BJ (cell line): ENCODE measurements around the gene KIF16B. TPM values are rescaled to one million over a fixed set of nuclear protein-coding genes. Genes with fewer than 3 reads are reported as not detected.

Experiments
- CTCF ChIA-PET: fragments of 350-600 bp; formaldehyde crosslinking; extraction: SDS; loops from one replicate; lab custom pipeline; 2021; ENCODE audit warnings: antibody characterized with exemption, inconsistent platforms; lab: Yijun Ruan, JAX
- POLR2A ChIA-PET: fragments of 300-600 bp; sonication (Branson Sonifier 250); formaldehyde crosslinking; extraction: SDS; loops from one replicate; lab custom pipeline; 2021; ENCODE audit warnings: antibody characterized with exemption; lab: Charles Lee
- DNase-seq: peaks from one replicate; pipeline ENCODE4 v3.0.0-alpha.2; 2011; ENCODE audit warnings: low read depth
- H3K27me3 ChIP-seq: 2 replicates; pipeline ENCODE4 v1.6.0; 2011; ENCODE audit warnings: low read length; ENCODE audit not compliant: control insufficient read depth, insufficient read depth
- H3K36me3 ChIP-seq: 2 replicates; pipeline ENCODE4 v1.5.1; 2011; ENCODE audit warnings: low read length; ENCODE audit not compliant: control insufficient read depth, insufficient read depth
- H3K4me3 ChIP-seq: 2 replicates; pipeline ENCODE4 v1.5.1; 2011; ENCODE audit warnings: low read depth, mild to moderate bottlenecking, control low read depth, low read length
- CTCF ChIP-seq: IDR thresholded peaks from 2 replicates; pipeline ENCODE4 v1.5.1; 2011; ENCODE audit warnings: low read depth, mild to moderate bottlenecking, control low read depth, inconsistent platforms, low read length, moderate library complexity; ENCODE audit not compliant: insufficient read depth
- polyA plus RNA-seq: library from polyadenylated mRNA; depleted of rRNA; stranded (reverse); fragments of >200 nt; gene quantifications from 2 replicates; pipeline ENCODE4 v1.2.3, GENCODE V29; 2011

The KIF16B gene
- polyA plus RNA-seq, 1 experiment = 3.2 TPM

- Histone ChIP-seq H3K27me3 (no peaks in the 10 kb centered on the region), H3K4me3 (no peak overlapping the region), H3K36me3 (no peaks in the 10 kb centered on the region; the same call in 1 of the 2 replicates)
- ChIA-PET CTCF (interaction anchor here (2.1 kb wide), 1 partner anchor 16 kb away, joined by 6 read pairs; no protein-coding TSS in a partner anchor), POLR2A (no interaction called here)
- TF ChIP-seq CTCF = no peak
- no peak for DNase-seq
Observed at GRCh38 chr20:16516794-16517193, 56.5 kb downstream of the KIF16B start.

DNA sequence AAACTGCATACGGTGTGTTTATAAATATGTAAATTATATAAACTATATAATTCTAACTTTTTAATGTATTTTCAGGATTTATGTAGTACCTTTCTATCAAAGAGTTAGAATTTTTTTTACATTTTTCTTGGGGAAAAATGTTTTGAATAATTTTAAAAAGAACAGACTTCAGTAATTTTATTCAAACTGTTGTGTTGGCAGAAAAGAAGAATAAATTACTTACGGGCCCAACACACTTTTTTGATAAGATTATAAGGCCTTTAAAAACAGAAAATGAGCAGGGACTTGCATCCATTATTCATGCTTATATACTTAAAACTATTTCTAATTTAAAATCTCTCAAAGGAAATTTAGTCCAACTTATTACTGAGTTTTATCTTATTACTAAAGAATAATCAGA lies 58.2 kb downstream of the KIF16B start:
- no peak for TF ChIP-seq CTCF
- CTCF ChIA-PET = no interaction called here
- no peak for DNase-seq

GRCh38 chr20:16514140-16514539 lies 59.1 kb downstream of the KIF16B start:
- no peaks in the 10 kb centered on the region for H3K27me3 ChIP-seq
- H3K36me3 ChIP-seq = peaks cover 4% of the 10 kb centered on the region; the same call in 1 of the 2 replicates
- ChIA-PET POLR2A (no interaction called here), CTCF (interaction anchor here (1.2 kb wide), 1 partner anchor 247 kb away, joined by 3 read pairs; no protein-coding TSS in a partner anchor)
- no peak for DNase-seq
- TF ChIP-seq CTCF = no peak
- H3K4me3 ChIP-seq = no peak overlapping the region

More for the DNA sequence above, 58.2 kb downstream of the KIF16B start:
- Histone ChIP-seq H3K4me3 (no peak overlapping the region), H3K36me3 (peaks cover 4% of the 10 kb centered on the region; the same call in 1 of the 2 replicates), H3K27me3 (no peaks in the 10 kb centered on the region)
- POLR2A ChIA-PET = no interaction called here

- Histone ChIP-seq H3K27me3 (no peaks in the 10 kb centered on the region), H3K36me3 (peaks cover 5% of the 10 kb centered on the region; the same call in 1 of the 2 replicates), H3K4me3 (no peak overlapping the region)
- TF ChIP-seq CTCF = no peak
- DNase-seq = no peak
- ChIA-PET CTCF (no interaction called here), POLR2A (no interaction called here)
Observed at GRCh38 chr20:16505894-16506293, 67.4 kb downstream of the KIF16B start.

GRCh38 chr20:16501301-16501700 lies 71.9 kb downstream of the KIF16B start:
- CTCF ChIA-PET = interaction anchor here (1.5 kb wide), 2 partner anchors 16 to 25 kb away, joined by 4 to 6 read pairs; no protein-coding TSS in a partner anchor
- H3K4me3 ChIP-seq = no peak overlapping the region
- POLR2A ChIA-PET = no interaction called here
- H3K36me3 ChIP-seq = no peaks in the 10 kb centered on the region
- no peaks in the 10 kb centered on the region for H3K27me3 ChIP-seq
- TF ChIP-seq CTCF = no peak
- DNase-seq = no peak
